GM12865 (cell line): ENCODE measurements around the gene GLIS2.

Experiments
- DNase-seq: peaks from one replicate; pipeline ENCODE4 v3.0.0; 2010; ENCODE audit warnings: low read depth
- H3K4me3 ChIP-seq: 2 replicates; pipeline ENCODE4 v1.5.1; 2011; ENCODE audit warnings: mild to moderate bottlenecking, low read depth, low read length, control low read depth
- TF ChIP-seq, protein P1 (sequence below): IDR thresholded peaks from 2 replicates; pipeline ENCODE4 v1.5.1; 2011; ENCODE audit warnings: low read length, control low read depth, low read depth, inconsistent platforms; ENCODE audit not compliant: insufficient read depth; ENCODE audit errors: missing control alignments

GLIS2 gene

GRCh38 chr16:4321286-4322120 lies 5.6 kb downstream of the GLIS2 start:
- TF ChIP-seq, protein P1, sequence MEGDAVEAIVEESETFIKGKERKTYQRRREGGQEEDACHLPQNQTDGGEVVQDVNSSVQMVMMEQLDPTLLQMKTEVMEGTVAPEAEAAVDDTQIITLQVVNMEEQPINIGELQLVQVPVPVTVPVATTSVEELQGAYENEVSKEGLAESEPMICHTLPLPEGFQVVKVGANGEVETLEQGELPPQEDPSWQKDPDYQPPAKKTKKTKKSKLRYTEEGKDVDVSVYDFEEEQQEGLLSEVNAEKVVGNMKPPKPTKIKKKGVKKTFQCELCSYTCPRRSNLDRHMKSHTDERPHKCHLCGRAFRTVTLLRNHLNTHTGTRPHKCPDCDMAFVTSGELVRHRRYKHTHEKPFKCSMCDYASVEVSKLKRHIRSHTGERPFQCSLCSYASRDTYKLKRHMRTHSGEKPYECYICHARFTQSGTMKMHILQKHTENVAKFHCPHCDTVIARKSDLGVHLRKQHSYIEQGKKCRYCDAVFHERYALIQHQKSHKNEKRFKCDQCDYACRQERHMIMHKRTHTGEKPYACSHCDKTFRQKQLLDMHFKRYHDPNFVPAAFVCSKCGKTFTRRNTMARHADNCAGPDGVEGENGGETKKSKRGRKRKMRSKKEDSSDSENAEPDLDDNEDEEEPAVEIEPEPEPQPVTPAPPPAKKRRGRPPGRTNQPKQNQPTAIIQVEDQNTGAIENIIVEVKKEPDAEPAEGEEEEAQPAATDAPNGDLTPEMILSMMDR, result no peak
- H3K4me3 ChIP-seq, result no peak overlapping the region

DNA sequence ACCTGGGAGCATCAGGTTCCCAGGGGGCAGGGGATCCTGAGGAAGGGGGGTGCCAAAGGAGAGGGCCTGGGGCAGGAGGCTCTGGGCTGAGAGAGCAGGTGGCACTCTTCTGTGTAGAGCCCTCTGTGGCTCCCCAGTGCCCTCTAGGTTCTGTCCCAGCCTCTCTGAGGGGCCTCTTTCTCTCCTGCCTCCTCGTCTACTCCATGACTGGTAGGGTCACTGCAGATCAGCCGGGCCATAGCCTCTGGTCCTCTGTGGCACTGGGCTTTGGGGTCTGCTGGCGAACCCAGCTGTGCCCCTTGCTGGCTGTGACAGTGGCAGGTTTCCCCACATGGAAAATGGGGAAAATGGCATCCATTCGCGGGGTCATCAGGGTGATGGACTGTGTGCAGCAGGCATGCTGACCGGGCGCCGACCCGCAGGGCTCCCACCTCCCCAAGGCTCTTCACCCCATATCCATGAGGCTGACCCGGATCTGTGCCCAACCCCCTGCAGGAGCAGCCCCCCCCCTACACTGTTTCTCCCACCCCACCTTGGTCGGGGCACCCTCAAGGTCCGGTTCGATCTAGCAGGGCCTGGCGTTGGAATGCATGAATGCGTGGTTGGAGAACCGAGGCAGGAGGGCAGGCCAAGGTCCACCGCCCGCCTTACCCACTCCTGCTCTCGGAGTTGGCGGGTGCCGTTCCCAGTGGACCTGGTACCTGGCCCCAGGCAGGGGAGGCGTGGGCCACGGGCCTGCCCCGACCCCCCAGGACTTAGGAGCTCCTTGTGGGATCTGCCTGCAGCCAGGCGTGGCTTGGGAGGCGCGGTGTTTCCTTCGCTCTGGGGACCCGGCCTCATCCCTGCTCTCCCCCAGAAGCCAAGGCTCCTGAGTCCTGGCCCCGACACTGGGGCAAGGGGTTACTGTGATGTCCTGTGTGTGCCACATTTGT lies 6.5 kb downstream of the GLIS2 start:
- TF ChIP-seq, protein P1, result no peak
- H3K4me3 ChIP-seq, result no peak overlapping the region
- no peak for DNase-seq

More at GRCh38 chr16:4321286-4322120, 5.6 kb downstream of the GLIS2 start:
- DNase-seq, result no peak

DNA sequence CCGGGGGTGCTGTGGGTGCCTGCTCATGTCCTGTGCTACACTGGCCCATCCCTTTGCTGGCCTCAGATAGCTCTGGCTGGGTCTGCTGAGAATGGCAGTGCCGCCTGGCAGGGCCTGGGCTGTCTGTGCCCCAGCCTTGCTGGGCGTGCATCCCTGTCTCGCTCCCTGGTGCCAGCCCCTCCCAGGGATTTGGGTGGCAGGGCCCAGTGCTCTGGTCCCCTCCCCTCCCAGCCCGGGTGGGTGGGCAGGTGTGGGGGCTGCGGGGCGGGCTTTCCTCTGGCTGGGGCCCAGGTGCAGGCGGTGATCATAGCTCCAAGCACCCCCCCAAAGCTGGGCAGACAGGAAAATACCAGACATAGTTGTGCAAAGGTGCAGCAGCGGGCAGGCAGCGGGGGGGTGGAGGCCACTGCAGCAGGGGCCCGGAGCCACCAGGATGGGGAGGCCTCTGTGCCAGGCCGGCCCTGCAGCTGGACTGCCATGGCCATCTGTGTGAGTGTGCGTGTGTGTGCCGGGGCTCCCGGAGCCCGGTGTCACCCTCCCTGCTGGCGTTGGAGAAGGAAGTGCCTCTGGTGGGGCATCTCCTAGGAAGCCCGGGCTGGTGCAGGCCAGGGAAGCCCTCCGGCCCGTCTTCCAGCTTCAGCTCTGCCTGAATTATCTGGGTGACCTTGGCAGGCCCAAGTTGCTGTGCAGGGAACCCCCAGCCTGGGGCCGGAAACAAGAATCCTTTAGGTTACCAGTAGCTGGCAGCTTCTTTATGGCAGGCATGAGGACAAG lies 7.4 kb downstream of the GLIS2 start:
- TF ChIP-seq, protein P1, result no peak
- H3K4me3 ChIP-seq, result no peak overlapping the region

DNA sequence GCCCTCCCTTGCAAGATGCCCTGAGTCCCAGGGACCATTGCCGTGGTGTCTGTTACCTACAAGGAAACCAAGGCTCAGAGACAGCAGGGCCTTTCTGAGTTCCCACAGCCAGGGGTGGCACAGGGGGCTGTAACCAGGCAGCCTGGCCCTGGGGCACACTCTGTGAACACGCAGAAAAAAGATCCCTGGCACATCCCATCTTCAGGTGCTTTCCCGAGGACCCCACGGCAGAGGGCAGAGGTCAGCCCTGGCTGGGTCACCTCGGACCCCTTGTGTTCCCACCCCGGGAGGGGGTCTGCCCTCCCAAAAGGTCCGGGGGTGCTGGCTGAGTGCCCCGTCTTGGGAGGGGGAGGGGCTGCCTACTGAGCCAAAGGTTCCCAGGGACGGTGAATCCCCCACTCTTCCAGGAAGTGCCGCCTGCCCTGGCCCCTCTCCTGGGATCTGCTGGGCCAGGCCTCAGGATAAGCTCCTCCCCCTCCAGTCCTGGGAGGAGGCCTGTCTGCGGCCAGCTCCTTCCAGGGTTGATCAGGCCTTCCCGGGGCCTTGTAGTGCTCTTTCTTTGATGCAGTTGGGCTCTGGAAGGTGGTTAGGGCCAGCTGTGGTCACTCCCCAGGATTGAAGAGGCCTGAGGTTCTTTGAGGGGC lies 8.1 kb downstream of the GLIS2 start:
- H3K4me3 ChIP-seq, result no peak overlapping the region
- DNase-seq, result no peak
- TF ChIP-seq, protein P1, result no peak

More for the DNA sequence above, 7.4 kb downstream of the GLIS2 start:
- DNase-seq, result no peak

DNA sequence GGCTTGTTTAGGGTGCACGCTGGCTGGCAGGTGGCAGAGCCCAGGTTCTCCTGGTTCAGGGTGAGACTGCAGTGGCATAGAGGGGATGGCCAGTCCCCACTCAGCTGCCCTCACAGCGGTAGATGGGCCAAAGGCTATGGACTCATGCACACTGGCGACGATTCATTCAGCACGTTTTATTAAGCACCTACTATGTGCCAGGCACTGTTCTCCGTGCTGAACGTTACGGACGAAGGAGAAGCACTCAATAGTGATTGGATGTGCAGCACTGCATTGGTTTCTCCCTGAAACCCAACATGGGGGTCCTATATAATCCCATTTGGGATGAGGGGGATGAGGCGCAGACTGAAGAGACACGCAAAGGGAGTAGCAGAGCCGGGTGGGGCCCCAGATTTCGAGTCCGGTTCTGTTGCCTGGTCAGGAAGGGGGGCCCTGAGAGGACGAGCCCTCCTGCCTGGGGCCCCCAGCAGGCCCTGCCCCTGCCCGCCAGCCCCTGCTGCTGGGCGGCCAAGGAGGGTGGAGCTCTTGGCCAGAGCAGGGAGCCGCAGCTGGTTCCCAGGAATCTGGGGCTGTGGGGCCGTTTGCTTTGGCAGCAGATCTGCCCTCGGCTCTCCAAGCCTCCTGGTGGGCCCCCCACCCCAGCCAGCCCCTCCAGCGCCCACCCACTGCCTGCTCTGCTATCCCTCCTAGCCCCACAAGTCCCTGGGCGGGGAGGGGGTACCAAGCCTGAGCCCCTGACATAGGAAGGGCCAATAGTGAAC lies 8.8 kb downstream of the GLIS2 start:
- DNase-seq, result no peak
- TF ChIP-seq, protein P1, result no peak
- no peak overlapping the region for H3K4me3 ChIP-seq
